Effector memory CD4-positive, alpha-beta T cell (primary cell): Measurements from ENCODE around the gene AVL9.

Source experiments
- DNase-seq, 3 donors: peaks; one replicate each; pipeline ENCODE4 v3.0.0-alpha.2; 2020
- H3K27ac ChIP-seq: 2 replicates; pipeline ENCODE4 v1.7.0; 2013; ENCODE audit warnings: mild to moderate bottlenecking, low read length, moderate library complexity; ENCODE audit not compliant: insufficient read depth, poor library complexity, severe bottlenecking
- H3K27me3 ChIP-seq: replicated peaks from 2 replicates; pipeline ENCODE4 v1.7.0; 2013; ENCODE audit warnings: mild to moderate bottlenecking, low read length; ENCODE audit not compliant: insufficient read depth, control insufficient read depth, poor library complexity, severe bottlenecking
- H3K36me3 ChIP-seq: 2 replicates; pipeline ENCODE4 v1.7.0; 2013; ENCODE audit warnings: mild to moderate bottlenecking, low read length, moderate library complexity; ENCODE audit not compliant: control insufficient read depth, insufficient read depth
- H3K4me1 ChIP-seq: 2 replicates; pipeline ENCODE4 v1.7.0; 2013; ENCODE audit warnings: low read length, mild to moderate bottlenecking; ENCODE audit not compliant: control insufficient read depth, insufficient read depth, poor library complexity, severe bottlenecking
- H3K4me3 ChIP-seq: 2 replicates; pipeline ENCODE4 v1.7.0; 2013; ENCODE audit warnings: low read length, low read depth, mild to moderate bottlenecking; ENCODE audit not compliant: insufficient read depth, poor library complexity, severe bottlenecking
- H3K9me3 ChIP-seq: 2 replicates; pipeline ENCODE4 v1.7.0; 2013; ENCODE audit warnings: mild to moderate bottlenecking, low read length, moderate library complexity; ENCODE audit not compliant: control insufficient read depth

AVL9 gene

GRCh38 chr7:32470871-32471270 is 24.4 kb upstream of the AVL9 start:
- no peak overlapping the region for H3K27ac ChIP-seq
- no peaks in the 10 kb centered on the region for H3K9me3 ChIP-seq
- no peaks in the 10 kb centered on the region for H3K36me3 ChIP-seq
- no peak overlapping the region for H3K4me3 ChIP-seq
- H3K27me3 ChIP-seq = no peaks in the 10 kb centered on the region
- no peaks in the 10 kb centered on the region for H3K4me1 ChIP-seq
- DNase-seq = no peak

GRCh38 chr7:32472015-32472414 is 23.3 kb upstream of the AVL9 start:
- no peak overlapping the region for H3K27ac ChIP-seq
- no peaks in the 10 kb centered on the region for H3K9me3 ChIP-seq

GRCh38 chr7:32474008-32474407 is 21.3 kb upstream of the AVL9 start:
- no peaks in the 10 kb centered on the region for H3K9me3 ChIP-seq
- H3K27me3 ChIP-seq = no peaks in the 10 kb centered on the region
- no peak overlapping the region for H3K4me3 ChIP-seq
- H3K36me3 ChIP-seq = no peaks in the 10 kb centered on the region
- no peaks in the 10 kb centered on the region for H3K4me1 ChIP-seq
- H3K27ac ChIP-seq = no peak overlapping the region
- no peak for DNase-seq

More at GRCh38 chr7:32472015-32472414, 23.3 kb upstream of the AVL9 start:
- Histone ChIP-seq H3K36me3 (no peaks in the 10 kb centered on the region), H3K4me3 (no peak overlapping the region), H3K4me1 (no peaks in the 10 kb centered on the region), H3K27me3 (no peaks in the 10 kb centered on the region)
- no peak for DNase-seq

- H3K4me3 ChIP-seq = no peak overlapping the region
- DNase-seq = no peak
- no peak overlapping the region for H3K27ac ChIP-seq
- no peaks in the 10 kb centered on the region for H3K27me3 ChIP-seq
- H3K9me3 ChIP-seq = no peaks in the 10 kb centered on the region
- no peaks in the 10 kb centered on the region for H3K36me3 ChIP-seq
- H3K4me1 ChIP-seq = no peaks in the 10 kb centered on the region
Measured at GRCh38 chr7:32476816-32477648, 18.3 kb upstream of the AVL9 start.

GRCh38 chr7:32477649-32477980 is 17.7 kb upstream of the AVL9 start:
- Histone ChIP-seq H3K4me3 (no peak overlapping the region), H3K27me3 (no peaks in the 10 kb centered on the region)
- DNase-seq = no peak

GRCh38 chr7:32479574-32480200 is 15.6 kb upstream of the AVL9 start:
- Histone ChIP-seq H3K27me3 (no peaks in the 10 kb centered on the region), H3K36me3 (no peaks in the 10 kb centered on the region), H3K4me3 (no peak overlapping the region), H3K27ac (no peak overlapping the region), H3K4me1 (no peaks in the 10 kb centered on the region), H3K9me3 (no peaks in the 10 kb centered on the region)
- DNase-seq = no peak

More at GRCh38 chr7:32477649-32477980, 17.7 kb upstream of the AVL9 start:
- H3K9me3 ChIP-seq = no peaks in the 10 kb centered on the region
- no peaks in the 10 kb centered on the region for H3K4me1 ChIP-seq
- no peaks in the 10 kb centered on the region for H3K36me3 ChIP-seq
- H3K27ac ChIP-seq = no peak overlapping the region

GRCh38 chr7:32481176-32481575 is 14.1 kb upstream of the AVL9 start:
- Histone ChIP-seq H3K4me3 (no peak overlapping the region), H3K27ac (no peak overlapping the region), H3K27me3 (no peaks in the 10 kb centered on the region), H3K4me1 (no peaks in the 10 kb centered on the region), H3K9me3 (no peaks in the 10 kb centered on the region), H3K36me3 (no peaks in the 10 kb centered on the region)
- DNase-seq = no peak

GRCh38 chr7:32481921-32482320 is 13.4 kb upstream of the AVL9 start:
- no peak for DNase-seq
- Histone ChIP-seq H3K4me1 (no peaks in the 10 kb centered on the region), H3K27me3 (no peaks in the 10 kb centered on the region), H3K9me3 (no peaks in the 10 kb centered on the region), H3K4me3 (no peak overlapping the region), H3K36me3 (no peaks in the 10 kb centered on the region), H3K27ac (no peak overlapping the region)

- DNase-seq = no peak
- Histone ChIP-seq H3K27ac (peak overlapping the region; percentile 84), H3K36me3 (no peaks in the 10 kb centered on the region), H3K27me3 (no peaks in the 10 kb centered on the region), H3K9me3 (no peaks in the 10 kb centered on the region), H3K4me1 (peaks cover 4% of the 10 kb centered on the region), H3K4me3 (peak overlapping the region; percentile 70)
Measured at GRCh38 chr7:32489788-32490126, 5.5 kb upstream of the AVL9 start.

- no peaks in the 10 kb centered on the region for H3K27me3 ChIP-seq
- no peaks in the 10 kb centered on the region for H3K9me3 ChIP-seq
- peaks cover 4% of the 10 kb centered on the region for H3K4me1 ChIP-seq
- peak; percentile 77 to 84 (median 80) for DNase-seq
- peak within 1 kb of the TSS; percentile 84 for H3K27ac ChIP-seq
- H3K4me3 ChIP-seq = peak within 1 kb of the TSS; percentile 70
- no peaks in the 10 kb centered on the region for H3K36me3 ChIP-seq
Measured at GRCh38 chr7:32490127-32490796, 5.0 kb upstream of the AVL9 start, which contains the start of gene LSM5. Gene LSM5, minus strand, starts transcription at chr7:32490380. Its CDS starts 15 bp downstream, at chr7:32490365.
